SH-SY5Y (cell line): ENCODE measurements around the gene ITGA6.

Source experiments
- GATA2 ChIP-seq: IDR thresholded peaks from 2 replicates; pipeline ENCODE4 v1.6.1; 2011; ENCODE audit warnings: mild to moderate bottlenecking, low read depth, low read length
- GATA3 ChIP-seq: IDR thresholded peaks from 2 replicates; pipeline ENCODE4 v1.6.1; 2011; ENCODE audit warnings: low read depth, mild to moderate bottlenecking, low read length, moderate library complexity

ITGA6 gene

DNA sequence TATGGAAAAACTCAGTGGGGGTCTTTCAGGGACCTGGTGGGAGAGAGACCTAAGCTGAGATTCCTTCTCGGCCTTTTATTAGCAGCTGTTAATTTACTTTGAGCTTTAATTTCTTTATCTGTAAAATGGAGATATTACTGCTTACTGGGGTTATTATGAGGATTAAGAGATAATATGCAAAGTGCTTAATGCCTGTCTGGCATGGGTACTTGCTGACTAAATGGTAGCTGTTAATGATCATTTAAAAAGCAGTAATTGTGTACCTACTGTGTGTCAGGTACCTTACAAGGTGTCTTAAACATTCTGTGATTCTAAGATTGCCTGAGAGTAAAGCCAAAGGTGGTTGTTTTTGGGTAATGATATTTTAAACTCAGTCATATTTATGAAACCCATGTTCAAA lies 2.6 kb downstream of the ITGA6 start:
- TF ChIP-seq GATA2 (no peak), GATA3 (no peak)

DNA sequence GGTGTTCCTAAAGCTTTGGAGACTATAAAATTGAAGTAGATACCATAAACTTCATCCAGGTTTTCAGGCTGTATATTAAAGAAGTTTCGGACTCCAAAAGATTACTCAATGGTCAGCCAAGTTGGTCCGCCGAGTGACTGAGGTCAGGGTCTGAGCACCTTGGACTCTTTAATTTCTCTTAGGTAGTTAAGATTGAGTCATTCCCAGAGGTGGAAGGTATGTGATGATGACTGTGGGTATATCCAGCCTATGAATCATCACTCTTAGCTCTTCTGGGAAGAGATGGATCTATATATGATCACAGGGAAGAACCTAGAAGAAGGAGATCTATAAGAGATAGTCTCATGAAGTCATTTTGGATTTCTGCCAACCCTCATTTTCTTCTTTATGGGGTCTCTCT lies 3.3 kb downstream of the ITGA6 start:
- TF ChIP-seq GATA3 (no peak), GATA2 (no peak)

DNA sequence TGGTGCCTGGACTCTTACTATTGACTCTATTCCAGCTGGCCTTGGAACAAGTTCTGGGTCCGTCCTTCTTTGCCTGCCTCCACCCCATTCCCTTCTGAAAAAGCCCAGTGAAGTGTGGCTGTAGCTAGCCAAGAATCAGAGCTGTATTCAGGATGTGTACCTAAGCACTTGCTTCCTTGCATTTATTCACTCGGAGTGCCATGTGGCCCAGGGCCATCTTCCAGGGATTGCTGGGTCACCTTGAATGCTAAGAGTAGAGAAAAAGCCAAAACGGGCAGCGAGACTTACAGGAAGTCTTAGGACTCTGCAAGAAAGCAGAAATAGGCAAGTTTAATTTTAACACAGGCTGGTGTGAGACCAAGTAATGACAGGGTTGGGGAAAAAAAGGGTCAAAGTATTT lies 4.1 kb downstream of the ITGA6 start:
- TF ChIP-seq GATA2, result no peak
- no peak for TF ChIP-seq GATA3

DNA sequence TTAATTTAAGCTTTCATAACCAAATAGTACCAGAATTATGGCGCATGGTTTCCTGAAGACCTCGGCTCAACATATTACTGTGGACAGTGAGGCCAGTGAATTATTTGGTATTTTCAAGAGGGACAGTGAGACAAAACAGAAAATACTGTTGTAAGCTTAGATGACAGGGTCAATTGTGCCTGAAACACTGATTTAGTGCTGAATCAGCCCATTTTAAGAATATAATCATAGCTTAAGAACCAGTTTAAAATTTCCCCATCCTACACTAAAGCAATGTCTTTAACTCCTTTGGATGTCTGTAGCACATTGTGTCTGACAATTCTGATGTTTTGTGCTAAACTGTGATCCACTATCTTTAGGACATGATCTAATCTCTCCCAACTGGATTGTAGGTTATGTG lies 4.6 kb downstream of the ITGA6 start:
- TF ChIP-seq GATA3 (no peak), GATA2 (no peak)

DNA sequence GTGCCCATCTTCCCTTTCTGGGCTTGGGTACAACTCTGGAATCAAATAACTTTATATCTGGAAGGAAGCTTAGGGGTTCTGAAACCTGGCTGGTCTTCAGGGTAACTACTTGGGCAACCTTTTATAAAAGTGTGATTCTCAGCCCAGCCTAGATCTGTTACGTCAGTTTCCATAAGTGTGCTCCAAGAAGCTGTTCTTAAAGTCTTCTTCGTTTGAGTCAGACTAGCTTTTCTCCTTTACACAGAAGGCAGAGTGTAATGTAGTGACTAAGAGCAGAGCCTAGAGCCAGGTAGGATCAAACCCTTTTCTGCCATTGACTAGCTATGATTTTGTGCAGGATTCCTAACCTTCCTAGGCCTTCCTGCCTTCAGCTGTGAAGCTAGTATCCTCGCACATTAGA lies 5.8 kb downstream of the ITGA6 start:
- no peak for TF ChIP-seq GATA3
- TF ChIP-seq GATA2, result no peak

DNA sequence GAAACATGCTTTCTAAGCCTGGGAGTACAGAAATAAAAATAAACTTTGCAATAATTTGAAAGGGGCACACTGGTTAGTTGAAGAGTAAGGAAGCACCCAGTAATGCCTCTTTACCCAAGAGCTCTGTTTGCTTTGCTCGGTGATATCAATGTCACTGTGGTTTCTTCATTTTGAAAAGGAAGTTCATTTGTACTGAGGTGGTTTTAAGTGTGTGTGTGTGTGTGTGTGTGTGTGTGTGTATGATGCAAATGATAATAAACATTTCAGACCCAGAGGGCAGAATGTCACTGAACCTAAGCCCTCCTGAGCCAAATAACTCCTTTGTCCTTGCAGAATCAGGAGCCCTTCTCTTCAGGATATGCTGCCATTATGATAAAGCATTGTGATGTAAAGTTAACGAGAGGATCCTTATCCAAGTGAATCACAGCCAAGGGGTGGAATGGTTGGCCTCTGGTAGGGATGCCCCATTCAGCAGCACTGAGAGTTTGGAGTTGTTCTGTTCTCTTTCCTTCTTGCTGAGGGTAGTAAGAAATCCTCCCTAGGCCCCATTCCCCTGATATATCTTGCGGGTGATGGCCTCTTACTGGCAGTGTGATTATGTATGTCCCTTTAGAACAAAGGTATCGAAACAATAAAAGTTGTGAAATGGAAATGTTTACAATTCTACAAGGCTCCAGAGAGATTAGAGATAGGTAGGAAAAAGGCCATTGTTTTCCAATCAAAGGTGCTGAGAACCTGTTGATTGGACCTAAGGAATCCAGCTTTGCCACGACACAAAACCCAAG lies 7.6 kb downstream of the ITGA6 start:
- TF ChIP-seq GATA3 (no peak), GATA2 (no peak)

DNA sequence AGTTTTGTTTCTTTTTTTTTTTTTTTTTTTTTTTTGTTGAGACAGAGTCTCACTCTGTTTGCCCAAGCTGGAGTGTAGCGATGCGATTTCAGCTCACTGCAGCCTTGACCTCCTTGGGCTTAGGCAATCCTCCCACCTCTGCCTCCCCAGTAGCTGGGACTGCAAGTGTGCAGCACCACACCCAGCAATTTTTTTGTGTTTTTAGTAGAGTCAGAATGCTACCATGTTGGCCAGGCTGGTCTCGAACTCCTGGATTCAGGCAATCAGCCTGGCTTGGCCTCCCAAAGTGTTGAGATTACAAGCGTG lies 8.2 kb downstream of the ITGA6 start:
- no peak for TF ChIP-seq GATA3
- TF ChIP-seq GATA2, result no peak

DNA sequence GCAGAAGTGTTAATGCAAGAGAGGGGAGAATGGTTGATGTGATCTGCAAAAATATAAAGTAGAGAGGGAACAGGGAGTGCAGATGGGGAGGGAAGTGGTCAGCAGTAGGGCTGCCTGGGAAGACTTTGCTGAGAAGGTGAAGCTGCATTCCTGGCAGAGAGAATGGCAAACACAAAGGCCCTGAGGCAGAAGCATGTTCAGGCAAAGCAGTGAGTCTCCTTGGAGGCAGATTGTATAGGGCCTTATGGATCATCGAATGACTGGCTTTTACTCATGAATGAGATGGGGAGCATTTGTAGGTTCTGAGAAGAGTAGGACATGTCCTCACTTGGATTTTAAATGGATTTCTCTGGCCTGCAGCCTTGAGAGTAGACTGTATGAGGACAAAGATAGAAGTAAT lies 9.5 kb downstream of the ITGA6 start:
- no peak for TF ChIP-seq GATA2
- no peak for TF ChIP-seq GATA3

DNA sequence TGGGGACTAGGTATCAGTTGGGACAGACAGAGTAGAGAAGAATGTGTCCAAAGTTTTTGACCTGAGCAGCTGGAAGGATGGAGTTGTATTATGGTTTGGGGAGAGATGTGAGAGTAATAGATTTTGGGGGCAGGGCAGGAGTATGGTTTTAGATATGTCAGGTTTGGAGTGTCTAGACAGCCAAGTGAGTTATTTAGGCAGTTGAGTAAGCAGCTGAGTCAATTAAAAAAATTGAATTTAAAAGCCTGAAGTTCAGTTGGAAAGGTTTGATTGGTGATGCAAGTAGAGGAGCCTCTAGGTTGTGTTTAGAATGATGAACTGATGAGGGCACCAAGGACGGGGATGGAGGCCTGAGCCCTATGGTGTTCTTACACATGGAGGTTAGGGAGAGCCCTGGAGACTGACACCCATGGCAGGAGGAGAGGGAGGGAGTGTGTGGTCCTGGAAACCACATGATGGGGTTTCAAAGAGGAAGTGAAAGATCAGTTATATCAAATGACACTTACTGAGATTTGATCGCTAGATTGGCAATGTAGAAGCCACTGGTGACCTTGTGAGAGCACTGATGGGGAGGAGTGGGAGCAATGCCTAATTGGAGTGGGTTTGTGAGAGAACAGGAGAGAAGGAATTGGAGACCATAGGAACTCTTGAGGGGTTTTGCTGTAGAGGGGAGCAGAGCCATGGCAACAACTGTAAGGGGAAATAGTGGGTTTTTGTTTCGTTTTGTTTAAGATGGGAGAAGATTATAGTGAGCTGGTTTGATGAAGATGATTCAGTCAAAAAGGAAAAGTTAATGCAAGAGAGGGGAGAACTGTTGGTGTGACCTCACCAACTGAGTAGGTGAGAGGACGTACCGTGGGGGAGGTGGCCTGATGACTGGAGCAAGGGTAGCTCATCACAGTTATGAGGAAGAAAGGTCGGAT lies 10.3 kb downstream of the ITGA6 start:
- TF ChIP-seq GATA3 (no peak), GATA2 (no peak)

DNA sequence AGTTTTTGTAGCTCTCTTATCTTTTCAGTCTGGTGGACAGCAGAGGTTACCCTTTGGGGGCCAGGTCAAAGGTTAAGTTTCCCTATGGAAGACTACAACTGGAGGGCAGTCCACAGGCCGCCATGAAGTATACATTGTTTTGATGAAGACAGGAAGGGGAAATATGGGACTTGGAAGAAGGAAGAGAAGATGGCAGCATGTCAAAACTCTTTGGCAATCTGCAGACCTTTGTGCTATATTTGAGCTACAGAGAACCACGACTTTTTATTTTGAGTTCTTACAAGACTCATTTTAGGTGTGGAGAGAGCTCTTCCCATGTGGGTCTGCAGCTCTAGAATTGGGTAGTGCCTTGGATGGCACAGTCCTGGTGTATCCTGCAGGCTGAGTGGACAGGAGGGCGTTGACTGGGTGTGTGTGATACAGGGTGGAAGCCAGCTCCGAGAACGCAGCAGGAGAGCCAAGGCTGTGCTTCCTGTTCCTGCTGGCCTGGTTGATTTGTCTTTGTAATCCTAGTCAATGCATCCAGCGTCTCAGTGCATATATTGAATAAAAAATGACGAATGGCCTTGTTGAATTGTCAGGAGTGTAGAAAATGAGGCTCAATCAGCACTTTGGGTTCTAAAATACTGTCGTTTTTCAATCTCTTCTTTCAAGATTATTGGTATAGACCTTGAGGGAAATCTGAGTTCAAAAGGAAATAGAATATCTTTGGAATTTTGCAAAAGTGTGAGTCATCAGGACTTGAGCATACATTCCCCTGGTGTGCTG lies 11.5 kb downstream of the ITGA6 start:
- no peak for TF ChIP-seq GATA2
- no peak for TF ChIP-seq GATA3

DNA sequence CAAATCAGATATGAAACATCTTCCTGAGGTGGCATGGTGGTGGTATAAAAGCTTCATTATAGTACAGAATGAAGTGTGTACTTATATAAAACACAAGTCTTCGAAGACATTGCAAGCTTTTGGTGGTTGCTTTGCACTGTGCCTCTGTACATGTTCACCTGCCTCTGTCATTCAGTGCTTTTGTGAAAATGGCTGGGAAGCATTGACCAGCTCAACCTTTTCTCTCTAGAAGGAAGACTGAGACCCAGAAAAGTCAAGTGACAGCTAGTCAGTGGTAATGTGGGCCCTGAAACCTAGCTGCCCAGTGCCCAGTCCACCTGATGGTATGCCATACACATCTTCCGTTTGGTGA lies 12.1 kb downstream of the ITGA6 start:
- no peak for TF ChIP-seq GATA3
- no peak for TF ChIP-seq GATA2

DNA sequence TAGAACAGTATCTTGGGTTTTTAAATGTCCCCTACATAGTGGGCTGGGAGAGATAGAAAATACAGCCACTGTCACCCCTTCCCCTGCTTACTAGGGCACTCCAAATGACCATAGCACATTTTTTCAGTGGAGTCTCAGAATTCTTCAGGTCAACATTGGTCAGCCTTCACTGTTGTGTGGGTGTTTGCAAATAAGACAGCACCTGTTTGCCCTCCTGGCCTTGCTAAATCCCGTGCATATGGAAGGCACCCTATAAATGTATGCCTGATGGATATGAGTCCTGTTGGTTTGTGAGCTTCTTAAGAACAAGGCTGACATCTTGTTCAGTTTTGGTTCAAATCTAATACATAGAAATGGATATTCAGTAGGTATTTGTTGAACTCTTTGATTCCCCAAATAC lies 12.5 kb downstream of the ITGA6 start:
- no peak for TF ChIP-seq GATA2
- no peak for TF ChIP-seq GATA3

DNA sequence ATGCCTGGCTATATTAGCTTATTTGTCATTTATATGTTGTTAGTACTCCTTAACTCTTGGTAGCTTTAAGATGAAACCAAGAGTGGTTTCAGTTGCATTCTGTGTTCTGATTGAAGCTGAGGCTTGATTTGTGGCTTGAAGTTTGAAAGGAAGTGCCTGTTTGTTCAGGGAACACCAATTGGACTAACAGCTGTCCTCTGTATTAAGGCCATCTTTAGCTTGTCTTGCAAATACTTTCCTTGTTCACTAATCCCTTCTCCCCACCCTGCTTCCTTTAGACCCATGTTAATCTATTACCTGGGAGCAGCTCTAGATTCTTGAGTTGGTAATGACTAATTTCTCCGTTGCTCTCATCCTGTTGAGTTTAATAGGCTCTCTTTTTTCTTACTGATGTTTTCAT lies 13.4 kb downstream of the ITGA6 start:
- TF ChIP-seq GATA2, result no peak
- TF ChIP-seq GATA3, result no peak

DNA sequence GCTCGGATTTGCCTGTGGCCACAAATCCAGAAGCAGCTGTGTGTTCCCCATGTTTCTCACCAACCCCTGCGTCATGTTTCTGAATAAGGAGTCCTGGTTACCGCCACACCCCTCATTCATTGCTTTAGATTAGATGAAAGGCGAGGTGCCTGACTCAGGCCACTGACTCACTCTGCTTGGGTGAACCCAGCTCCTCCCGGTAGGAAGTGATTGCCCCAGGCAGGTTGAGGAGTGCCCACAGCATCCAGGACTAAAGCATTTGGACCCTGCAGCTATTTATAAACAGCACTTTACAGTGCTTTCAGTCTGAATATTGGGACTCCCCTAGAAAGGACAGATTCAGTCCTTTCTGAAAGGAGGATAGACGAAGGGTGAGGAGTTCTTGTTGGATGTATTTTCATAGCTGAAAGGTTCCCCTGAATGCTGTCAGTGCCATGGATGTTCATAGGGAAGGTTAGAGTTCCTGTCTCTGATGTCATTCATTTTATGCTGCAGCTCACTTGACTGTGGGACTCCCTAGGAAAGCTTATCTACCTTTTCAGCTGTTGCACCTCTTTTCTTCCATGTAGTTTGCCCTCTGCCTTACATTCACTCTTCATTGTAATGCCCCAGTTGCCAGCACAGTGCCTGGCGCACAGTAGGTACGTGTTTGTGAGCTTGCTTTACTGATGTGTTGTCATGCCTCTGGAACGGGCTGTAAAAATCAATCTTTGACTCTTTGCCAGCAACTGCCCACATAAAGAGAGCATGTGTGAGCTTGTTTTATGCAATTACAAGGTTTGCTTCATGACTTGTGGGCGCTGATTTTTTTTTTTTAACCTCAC lies 14.9 kb downstream of the ITGA6 start:
- TF ChIP-seq GATA2 (no peak), GATA3 (no peak)

DNA sequence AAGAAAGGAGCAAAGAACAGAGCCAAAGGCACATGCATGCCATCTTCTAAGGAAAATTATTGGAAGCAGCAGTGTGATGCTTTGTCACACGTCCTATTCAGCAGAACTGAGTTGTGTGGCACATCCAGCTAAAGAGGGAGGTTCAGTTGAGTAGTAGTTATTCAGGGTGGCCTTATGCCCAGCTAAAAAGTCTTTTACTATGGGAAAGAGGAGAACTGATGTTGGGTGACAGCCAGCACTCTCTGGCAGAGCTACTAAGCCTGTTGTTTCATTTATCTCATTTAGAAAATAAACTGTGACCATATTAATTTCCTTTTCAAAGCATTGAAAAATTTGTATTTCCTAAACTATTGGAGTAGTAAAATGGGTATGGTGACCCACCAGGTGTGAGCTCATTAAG lies 18.5 kb downstream of the ITGA6 start:
- TF ChIP-seq GATA3 (no peak), GATA2 (no peak)
